Naive B cell (primary cell): ENCODE measurements around the gene LSAMP. TPM values are rescaled to one million over a fixed set of nuclear protein-coding genes. Genes with fewer than 3 reads are reported as not detected.

Experiments
- ATAC-seq, 2 donors: fragments of 150-1000 bp; cut with Tn5 transposase; 2 replicates each; pipeline ENCODE4 v1.10.0; 2021; ENCODE audit warnings: low read depth in 2 of 2, mild to moderate bottlenecking in 2 of 2, moderate library complexity in 2 of 2
- DNase-seq: peaks from one replicate; pipeline ENCODE4 v3.0.0; 2022
- H3K27ac Mint-ChIP-seq, 6 donors: one replicate each; pipeline ENCODE4 v1.8.0; 2020 to 2022; ENCODE audit warnings: mild to moderate bottlenecking in 6 of 6, mixed read lengths in 6 of 6, moderate library complexity in 5 of 6, inconsistent platforms in 2 of 6
- H3K27me3 Mint-ChIP-seq, 3 donors: one replicate each; pipeline ENCODE4 v1.8.0; 2021 to 2022; ENCODE audit warnings: mixed read lengths in 3 of 3, mild to moderate bottlenecking in 1 of 3
- H3K36me3 Mint-ChIP-seq, 2 donors: one replicate each; pipeline ENCODE4 v1.8.0; 2020 to 2022; ENCODE audit warnings: mixed read lengths in 2 of 2, inconsistent platforms in 1 of 2, mild to moderate bottlenecking in 1 of 2
- H3K4me1 Mint-ChIP-seq, 3 donors: one replicate each; pipeline ENCODE4 v1.8.0; 2020 to 2022; ENCODE audit warnings: mixed read lengths in 3 of 3, inconsistent platforms in 1 of 3, mild to moderate bottlenecking in 1 of 3, moderate library complexity in 1 of 3
- H3K4me3 Mint-ChIP-seq, 8 donors: one replicate each; pipeline ENCODE4 v1.8.0; 2020 to 2022; ENCODE audit warnings: mild to moderate bottlenecking in 8 of 8, mixed read lengths in 8 of 8, moderate library complexity in 8 of 8, inconsistent platforms in 2 of 8
- H3K9me3 Mint-ChIP-seq, 7 donors: one replicate each; pipeline ENCODE4 v1.8.0; 2020 to 2022; ENCODE audit warnings: mixed read lengths in 7 of 7, mild to moderate bottlenecking in 5 of 7, inconsistent platforms in 2 of 7, moderate library complexity in 1 of 7
- polyA plus RNA-seq, 6 donors: library from polyadenylated mRNA; unstranded; fragments of 300-500 nt; fragmentation: Illumina TruSeq; gene quantifications; one replicate each; pipeline ENCODE4 v1.2.3, GENCODE V29; 2021; ENCODE audit warnings: low read depth in 6 of 6

Gene LSAMP
- polyA plus RNA-seq, 6 donors from 2014 or later, result not detected

DNA sequence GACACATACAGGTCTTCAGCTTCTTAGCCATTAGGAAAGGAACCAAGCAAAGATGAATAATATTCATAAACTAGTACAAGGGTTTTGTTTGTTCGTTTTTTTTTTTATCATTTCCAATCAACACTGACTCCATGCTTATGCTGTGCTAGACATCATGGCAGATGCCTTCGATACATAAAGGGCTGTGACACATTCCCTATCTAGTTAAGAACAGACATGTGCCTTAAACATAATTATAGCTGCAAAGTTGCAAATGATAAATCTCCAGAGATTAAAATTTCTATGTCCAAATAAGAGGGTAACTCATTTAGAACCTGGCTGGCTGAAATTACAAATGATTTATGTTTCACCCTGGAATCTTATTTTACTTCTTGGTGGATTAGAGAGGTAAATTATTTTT lies 386.4 kb downstream of the LSAMP start:
- H3K4me1 Mint-ChIP-seq, result no peaks in the 10 kb centered on the region
- peaks cover 0 to 5% (median 0%) of the 10 kb centered on the region in 3 donors for H3K27me3 Mint-ChIP-seq
- H3K36me3 Mint-ChIP-seq, result no peaks in the 10 kb centered on the region
- no peak for DNase-seq
- no peak overlapping the region for H3K27ac Mint-ChIP-seq
- no peak overlapping the region for H3K4me3 Mint-ChIP-seq
- ATAC-seq, result no peak
- peaks cover 0 to 2% (median 0%) of the 10 kb centered on the region in 7 donors for H3K9me3 Mint-ChIP-seq

DNA sequence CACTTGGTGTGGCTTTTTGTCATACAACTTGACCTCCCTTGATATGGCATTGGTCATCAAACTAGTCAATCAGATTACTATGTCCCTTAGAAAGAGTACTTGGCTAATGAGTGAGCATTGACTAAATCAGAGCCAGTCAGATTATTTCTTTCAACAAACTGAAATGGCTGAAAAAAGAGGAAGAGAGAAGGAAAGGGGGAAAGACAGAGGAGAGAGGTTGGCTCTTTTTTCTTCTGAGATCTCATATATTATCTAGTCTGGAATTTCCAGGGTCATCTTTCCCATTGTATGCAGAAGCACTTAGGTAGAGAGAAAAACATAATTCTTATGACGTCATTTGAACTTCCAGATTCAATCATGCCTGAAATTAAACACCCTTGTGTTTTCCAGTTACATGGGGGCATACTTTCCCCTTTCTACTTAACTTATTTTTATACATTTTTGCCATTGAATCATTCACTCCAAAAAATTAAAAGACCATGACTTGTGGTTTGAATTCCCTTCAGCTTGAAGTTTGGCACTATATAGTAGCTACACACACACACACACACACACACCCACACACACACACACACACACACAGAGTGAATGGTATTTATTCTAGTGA lies 387.8 kb downstream of the LSAMP start:
- Mint-ChIP-seq H3K4me1 (no peaks in the 10 kb centered on the region), H3K9me3 (peaks cover 0 to 2% (median 0%) of the 10 kb centered on the region in 7 donors), H3K27ac (no peak overlapping the region), H3K4me3 (no peak overlapping the region), H3K27me3 (peaks cover 0 to 5% (median 0%) of the 10 kb centered on the region in 3 donors), H3K36me3 (no peaks in the 10 kb centered on the region)
- no peak for ATAC-seq
- no peak for DNase-seq

DNA sequence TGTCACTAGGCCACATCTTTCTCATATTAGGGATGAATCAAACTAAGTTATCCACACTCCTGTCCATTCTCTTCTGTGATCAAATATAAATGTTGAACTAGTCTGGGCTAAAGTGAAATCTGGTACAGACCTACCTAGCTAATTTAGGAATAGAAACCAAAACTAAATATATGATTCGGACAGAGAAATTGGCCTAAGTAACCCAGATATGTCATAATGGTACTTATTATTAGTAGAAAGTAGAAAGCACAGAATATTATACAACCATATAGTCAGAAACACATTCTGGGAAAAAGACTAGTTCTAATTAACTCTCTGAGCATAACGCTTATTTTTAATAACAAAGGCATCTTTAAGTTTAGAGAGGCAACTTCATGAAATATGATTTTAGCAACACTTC lies 389.0 kb downstream of the LSAMP start:
- Mint-ChIP-seq H3K4me3 (no peak overlapping the region), H3K27me3 (peaks cover 0 to 5% (median 0%) of the 10 kb centered on the region in 3 donors), H3K4me1 (no peaks in the 10 kb centered on the region), H3K27ac (no peak overlapping the region), H3K36me3 (no peaks in the 10 kb centered on the region), H3K9me3 (peaks cover 0 to 4% (median 0%) of the 10 kb centered on the region in 7 donors)
- ATAC-seq, result no peak
- DNase-seq, result no peak

DNA sequence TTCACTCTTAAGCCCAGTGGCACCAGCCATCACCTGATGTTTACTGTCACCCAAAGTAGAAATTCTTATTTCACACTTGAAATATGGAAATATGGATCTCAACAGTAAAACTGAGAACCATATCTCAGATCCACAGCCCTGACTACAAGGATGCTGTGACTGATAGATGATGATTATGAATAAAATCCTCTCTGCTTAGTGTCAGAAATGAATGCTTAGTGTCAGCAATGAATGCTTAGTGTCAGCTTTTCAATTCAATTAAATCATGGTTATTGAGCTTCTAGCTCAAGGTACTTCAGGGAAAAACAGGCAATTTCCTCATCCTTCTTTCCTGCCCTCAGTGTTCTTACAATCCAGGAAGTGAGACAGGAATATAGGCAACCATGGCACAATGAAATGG lies 392.3 kb downstream of the LSAMP start:
- DNase-seq (no peak), ATAC-seq (no peak)
- no peak overlapping the region for H3K4me3 Mint-ChIP-seq
- no peaks in the 10 kb centered on the region for H3K36me3 Mint-ChIP-seq
- H3K27ac Mint-ChIP-seq, result no peak overlapping the region
- H3K9me3 Mint-ChIP-seq, result peaks cover 0 to 4% (median 0%) of the 10 kb centered on the region in 7 donors
- no peaks in the 10 kb centered on the region for H3K27me3 Mint-ChIP-seq
- H3K4me1 Mint-ChIP-seq, result no peaks in the 10 kb centered on the region

- Mint-ChIP-seq H3K4me3 (no peak overlapping the region), H3K9me3 (peaks cover 0 to 4% (median 0%) of the 10 kb centered on the region in 7 donors), H3K4me1 (no peaks in the 10 kb centered on the region), H3K27ac (no peak overlapping the region), H3K27me3 (no peaks in the 10 kb centered on the region), H3K36me3 (no peaks in the 10 kb centered on the region)
- no peak for DNase-seq
- ATAC-seq, result no peak
Measured at GRCh38 chr3:116052602-116053001, 392.7 kb downstream of the LSAMP start.

DNA sequence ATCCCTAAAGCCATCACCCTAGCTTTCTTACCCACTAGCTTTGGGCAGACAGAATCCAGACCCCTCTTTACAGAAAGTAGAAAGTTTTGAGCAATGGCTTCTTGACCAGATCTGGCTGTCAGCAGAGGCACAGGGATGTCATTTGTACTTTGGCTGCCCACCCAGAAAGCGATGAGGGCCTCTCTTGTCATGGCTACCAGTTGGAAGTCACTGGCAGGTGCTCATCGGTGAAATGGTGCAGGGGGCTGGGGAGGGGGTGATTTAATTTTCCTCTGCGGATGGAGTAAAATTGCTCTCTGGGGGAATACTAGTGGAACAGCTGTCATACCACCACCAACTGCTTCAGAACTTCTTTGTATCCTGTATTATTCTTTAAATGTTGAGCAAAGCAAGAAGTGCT lies 393.7 kb downstream of the LSAMP start:
- no peak for ATAC-seq
- no peaks in the 10 kb centered on the region for H3K27me3 Mint-ChIP-seq
- no peak overlapping the region for H3K27ac Mint-ChIP-seq
- H3K36me3 Mint-ChIP-seq, result no peaks in the 10 kb centered on the region
- no peaks in the 10 kb centered on the region for H3K4me1 Mint-ChIP-seq
- DNase-seq, result no peak
- peak overlapping the region in 1 of 8 donors; percentile 45 for H3K4me3 Mint-ChIP-seq
- H3K9me3 Mint-ChIP-seq, result peaks cover 0 to 4% (median 0%) of the 10 kb centered on the region in 7 donors

- H3K36me3 Mint-ChIP-seq, result no peaks in the 10 kb centered on the region
- ATAC-seq (no peak), DNase-seq (no peak)
- peaks cover 0 to 4% (median 0%) of the 10 kb centered on the region in 7 donors for H3K9me3 Mint-ChIP-seq
- no peaks in the 10 kb centered on the region for H3K27me3 Mint-ChIP-seq
- no peaks in the 10 kb centered on the region for H3K4me1 Mint-ChIP-seq
- H3K4me3 Mint-ChIP-seq, result no peak overlapping the region
- H3K27ac Mint-ChIP-seq, result peak overlapping the region in 1 of 6 donors; percentile 11
Measured at GRCh38 chr3:116051040-116051439, 394.2 kb downstream of the LSAMP start.

DNA sequence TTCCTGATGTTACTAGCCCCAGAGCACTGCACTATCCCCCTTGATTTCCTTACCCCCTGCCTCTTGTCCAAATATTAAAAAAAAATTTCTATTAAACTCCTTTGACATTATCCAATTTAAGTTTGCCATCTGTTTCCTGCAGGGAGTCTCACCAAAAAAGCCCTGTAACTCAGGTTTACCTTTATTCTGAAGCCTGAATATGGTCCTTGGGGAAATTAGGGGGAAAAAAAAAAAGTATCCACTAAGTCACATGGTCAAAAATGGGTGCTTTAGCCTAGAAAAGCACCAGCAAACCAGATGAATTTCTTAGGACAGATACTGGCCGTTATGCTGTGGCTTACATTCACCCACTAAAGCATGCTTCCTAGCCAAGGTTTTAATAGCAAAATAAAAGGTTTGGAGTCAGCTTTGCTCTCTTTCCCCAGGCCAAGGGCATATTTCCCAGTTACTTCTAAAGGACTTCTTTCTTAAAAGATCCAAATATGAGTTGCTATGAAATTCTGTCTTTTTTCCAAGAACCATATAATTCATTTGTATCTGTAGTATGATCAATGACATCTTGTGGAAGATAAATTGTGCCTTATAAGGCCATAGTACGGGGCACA lies 394.9 kb downstream of the LSAMP start:
- no peak overlapping the region for H3K4me3 Mint-ChIP-seq
- DNase-seq (no peak), ATAC-seq (no peak)
- no peaks in the 10 kb centered on the region for H3K4me1 Mint-ChIP-seq
- peaks cover 0 to 4% (median 0%) of the 10 kb centered on the region in 7 donors for H3K9me3 Mint-ChIP-seq
- H3K27ac Mint-ChIP-seq, result no peak overlapping the region
- no peaks in the 10 kb centered on the region for H3K27me3 Mint-ChIP-seq
- H3K36me3 Mint-ChIP-seq, result no peaks in the 10 kb centered on the region

GRCh38 chr3:116048991-116049390 lies 396.3 kb downstream of the LSAMP start:
- H3K4me1 Mint-ChIP-seq, result no peaks in the 10 kb centered on the region
- DNase-seq (no peak), ATAC-seq (no peak)
- H3K27ac Mint-ChIP-seq, result no peak overlapping the region
- H3K9me3 Mint-ChIP-seq, result peaks cover 0 to 9% (median 0%) of the 10 kb centered on the region in 7 donors
- no peaks in the 10 kb centered on the region for H3K36me3 Mint-ChIP-seq
- H3K27me3 Mint-ChIP-seq, result no peaks in the 10 kb centered on the region
- no peak overlapping the region for H3K4me3 Mint-ChIP-seq

GRCh38 chr3:116046350-116046749 lies 398.9 kb downstream of the LSAMP start:
- ATAC-seq, result no peak
- H3K4me1 Mint-ChIP-seq, result no peaks in the 10 kb centered on the region
- no peaks in the 10 kb centered on the region for H3K27me3 Mint-ChIP-seq
- H3K36me3 Mint-ChIP-seq, result no peaks in the 10 kb centered on the region
- no peak overlapping the region for H3K27ac Mint-ChIP-seq
- no peak overlapping the region for H3K4me3 Mint-ChIP-seq
- peaks cover 0 to 5% (median 0%) of the 10 kb centered on the region in 7 donors for H3K9me3 Mint-ChIP-seq
- no peak for DNase-seq

DNA sequence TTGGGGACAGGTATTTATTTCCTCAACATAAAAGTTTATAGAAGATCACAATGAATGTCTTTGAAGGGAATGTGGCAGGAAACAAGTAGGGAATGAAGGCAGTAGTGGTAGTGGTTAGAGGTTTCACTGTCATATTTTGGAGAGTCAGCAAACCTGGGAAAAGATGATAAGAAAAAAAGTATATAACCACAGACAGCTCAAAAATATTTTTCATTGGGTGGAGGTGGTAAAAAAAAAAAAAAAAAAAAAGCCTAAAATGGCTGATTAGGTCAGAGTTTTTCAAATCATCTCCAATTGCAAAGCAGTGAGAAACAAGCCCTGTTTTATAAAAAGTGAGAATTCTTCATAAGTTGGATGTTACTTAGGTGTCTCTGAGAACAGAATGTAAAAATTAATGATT lies 400.0 kb downstream of the LSAMP start:
- H3K27me3 Mint-ChIP-seq, result no peaks in the 10 kb centered on the region
- no peaks in the 10 kb centered on the region for H3K36me3 Mint-ChIP-seq
- no peak for ATAC-seq
- H3K4me3 Mint-ChIP-seq, result no peak overlapping the region
- H3K9me3 Mint-ChIP-seq, result peaks cover 0 to 5% (median 0%) of the 10 kb centered on the region in 7 donors
- no peak for DNase-seq
- H3K4me1 Mint-ChIP-seq, result no peaks in the 10 kb centered on the region
- H3K27ac Mint-ChIP-seq, result no peak overlapping the region

DNA sequence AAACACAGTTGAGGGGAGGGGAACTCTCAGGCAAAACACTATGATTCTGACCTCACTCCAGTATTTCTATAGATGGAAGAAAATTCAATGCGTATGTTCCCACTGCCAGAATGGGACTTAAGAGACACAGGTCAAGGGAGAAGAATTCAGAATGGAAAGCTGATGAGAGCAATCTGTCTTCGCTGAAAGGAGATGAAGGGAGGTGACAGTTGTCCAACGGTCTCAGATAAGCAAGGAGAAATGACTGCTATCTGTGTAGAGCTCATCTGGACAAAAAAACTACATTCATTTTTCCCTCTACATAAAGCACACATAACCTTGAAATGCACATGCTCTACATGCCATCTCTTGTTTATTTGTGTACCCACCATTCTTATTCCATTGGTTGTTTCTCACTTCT lies 405.1 kb downstream of the LSAMP start:
- no peaks in the 10 kb centered on the region for H3K36me3 Mint-ChIP-seq
- no peaks in the 10 kb centered on the region for H3K4me1 Mint-ChIP-seq

DNA sequence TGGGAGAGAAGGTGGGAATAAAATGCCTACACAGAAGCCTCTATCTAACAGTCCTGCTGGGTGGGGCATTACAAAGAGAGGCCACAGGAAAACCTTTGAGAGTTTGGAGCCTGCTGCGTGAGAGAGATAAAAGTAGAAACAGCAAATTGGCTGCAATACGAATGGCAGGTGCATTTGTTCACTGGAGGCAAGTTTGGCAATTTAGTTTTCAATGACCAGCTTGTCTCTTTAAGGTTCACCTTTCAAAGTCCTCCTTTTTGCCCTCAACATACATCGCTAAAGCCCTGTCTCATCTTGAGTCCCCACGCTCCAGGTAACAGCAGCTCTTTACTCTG lies 405.7 kb downstream of the LSAMP start:
- Mint-ChIP-seq H3K27me3 (no peaks in the 10 kb centered on the region), H3K36me3 (no peaks in the 10 kb centered on the region), H3K9me3 (no peaks in the 10 kb centered on the region), H3K4me1 (no peaks in the 10 kb centered on the region), H3K27ac (peak overlapping the region in 1 of 6 donors; percentile 69), H3K4me3 (no peak overlapping the region)
- DNase-seq (no peak), ATAC-seq (no peak)

More for the DNA sequence above, 405.1 kb downstream of the LSAMP start:
- Mint-ChIP-seq H3K27ac (no peak overlapping the region), H3K4me3 (no peak overlapping the region), H3K9me3 (peaks cover 0 to 2% (median 0%) of the 10 kb centered on the region in 7 donors), H3K27me3 (no peaks in the 10 kb centered on the region)
- ATAC-seq (no peak), DNase-seq (no peak)

DNA sequence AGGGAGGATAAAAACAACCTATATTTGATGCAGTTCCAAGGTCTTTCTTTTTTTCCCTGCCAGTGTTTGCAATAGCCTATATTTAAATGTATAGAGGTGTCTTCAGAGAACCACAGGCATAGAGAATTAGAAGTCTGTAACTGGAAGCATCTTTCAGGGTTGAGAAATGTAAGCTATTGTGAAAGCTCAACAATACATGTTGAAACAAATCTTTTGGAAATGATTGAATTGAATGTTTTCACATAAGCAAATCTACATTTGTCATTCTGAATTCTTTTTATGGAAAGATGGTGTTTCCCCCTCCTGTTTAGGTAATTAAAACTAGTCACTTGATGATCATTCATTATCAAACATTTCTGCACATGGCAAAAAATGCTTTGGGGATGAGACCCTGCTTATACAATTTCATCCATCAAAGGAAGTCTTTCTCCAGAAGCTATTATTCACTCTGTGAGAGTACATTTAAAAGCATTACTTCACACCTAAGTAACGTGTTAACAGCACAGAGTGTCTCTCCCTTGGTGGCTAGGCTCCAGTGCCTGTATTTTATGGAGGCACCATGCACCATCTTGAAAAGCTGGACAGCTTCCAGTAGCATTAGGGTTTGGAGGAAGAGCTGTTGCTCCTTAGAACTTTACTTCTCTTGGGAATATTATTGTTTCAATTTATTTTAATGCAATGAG lies 406.2 kb downstream of the LSAMP start:
- Mint-ChIP-seq H3K4me1 (no peaks in the 10 kb centered on the region), H3K36me3 (no peaks in the 10 kb centered on the region), H3K27ac (no peak overlapping the region)

More for the DNA sequence above, 406.2 kb downstream of the LSAMP start:
- no peak overlapping the region for H3K4me3 Mint-ChIP-seq
- ATAC-seq (no peak), DNase-seq (no peak)
- no peaks in the 10 kb centered on the region for H3K9me3 Mint-ChIP-seq
- H3K27me3 Mint-ChIP-seq, result no peaks in the 10 kb centered on the region
